NCI-H524 treated with DMSO at 0.1 percent for 48 hours (cell line): ENCODE measurements around the gene ATXN10.
"Not testable (repeated sequence)": the region's sequence is repeated elsewhere in the genome, so short reads cannot be mapped to it uniquely, and the experiment has no call there.

Experiments
- DNase-seq: peaks from one replicate; lab custom pipeline; 2025; lab: John Stamatoyannopoulos, UW

ATXN10 gene

GRCh38 chr22:45678961-45679912 lies 7.6 kb downstream of the ATXN10 start:
- no peak for DNase-seq

DNA sequence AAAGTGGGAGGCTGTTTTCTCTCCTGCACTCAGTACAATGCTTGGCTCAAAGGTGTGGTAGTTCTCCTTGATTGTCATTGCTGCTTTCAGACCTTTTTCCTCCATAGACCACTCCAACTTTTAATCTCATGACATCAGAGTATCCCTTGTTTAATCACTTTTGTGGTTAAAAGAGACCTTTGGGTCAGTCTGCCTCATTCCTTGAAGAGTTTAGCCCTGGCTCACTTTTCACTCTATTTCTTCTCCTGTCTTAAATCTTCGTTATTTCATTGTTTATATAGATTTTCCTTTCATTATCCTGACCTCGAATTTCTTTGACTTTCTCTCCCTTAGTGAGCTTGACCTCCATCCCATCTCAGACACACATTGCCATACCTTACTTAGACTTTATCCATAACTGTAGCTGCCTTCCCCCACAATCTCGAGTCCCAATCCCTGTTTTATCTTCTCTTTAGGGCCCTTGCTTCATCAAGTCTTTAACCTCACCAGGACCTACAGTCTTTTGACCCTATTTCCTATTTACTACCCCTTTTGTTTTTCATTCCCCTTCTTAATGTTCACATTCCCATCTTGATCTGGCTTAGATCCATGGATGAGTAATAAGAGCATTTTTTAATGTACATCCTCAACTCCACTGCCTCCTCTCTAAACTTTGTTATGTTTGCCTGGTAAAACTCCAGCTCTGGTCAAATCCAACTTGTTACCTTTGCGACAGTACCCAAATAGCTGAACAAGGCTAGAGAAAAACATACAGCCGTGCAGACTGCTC lies 9.5 kb downstream of the ATXN10 start:
- no peak for DNase-seq

GRCh38 chr22:45682064-45682463 lies 10.4 kb downstream of the ATXN10 start:
- no peak for DNase-seq

DNA sequence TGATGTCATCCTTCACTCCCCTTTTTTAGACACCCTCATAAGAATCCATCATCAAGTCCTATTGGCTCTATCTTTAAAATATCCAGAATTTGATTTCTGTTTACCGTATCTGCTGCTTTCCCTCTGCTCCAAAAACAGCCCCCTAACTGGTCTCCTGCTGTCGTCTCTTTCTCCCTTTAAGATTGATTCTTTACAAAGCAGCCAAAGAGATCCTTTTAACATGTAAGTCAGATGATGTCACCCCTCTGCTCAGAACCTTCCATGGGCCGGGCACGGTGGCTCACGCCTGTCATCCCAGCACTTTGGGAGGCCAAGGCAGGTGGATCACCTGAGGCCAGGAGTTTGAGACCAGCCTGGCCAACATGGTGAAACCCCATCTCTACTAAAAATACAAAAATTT lies 11.1 kb downstream of the ATXN10 start:
- DNase-seq: not testable (repeated sequence)

- no peak for DNase-seq
Measured at GRCh38 chr22:45683248-45683647, 11.6 kb downstream of the ATXN10 start.

DNA sequence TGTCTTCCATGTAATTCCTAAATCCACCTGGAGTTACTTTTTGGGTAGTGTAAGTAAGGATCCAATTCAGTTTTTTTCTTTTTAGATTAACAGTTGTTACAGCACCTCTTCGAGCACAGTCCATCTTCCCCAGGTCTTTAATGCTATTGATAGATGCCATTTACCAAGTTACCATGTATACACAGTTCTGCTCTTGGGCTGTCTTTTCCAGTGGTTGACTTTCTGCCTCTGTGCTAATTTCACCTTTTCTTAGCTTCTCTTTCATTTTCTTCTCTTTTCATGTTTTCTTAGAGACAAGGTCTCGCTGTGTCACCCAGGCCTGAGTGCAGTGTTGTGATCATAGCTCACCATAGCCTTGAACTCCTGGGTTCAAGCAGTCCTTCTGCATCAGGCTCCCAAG lies 12.0 kb downstream of the ATXN10 start:
- DNase-seq: no peak

DNA sequence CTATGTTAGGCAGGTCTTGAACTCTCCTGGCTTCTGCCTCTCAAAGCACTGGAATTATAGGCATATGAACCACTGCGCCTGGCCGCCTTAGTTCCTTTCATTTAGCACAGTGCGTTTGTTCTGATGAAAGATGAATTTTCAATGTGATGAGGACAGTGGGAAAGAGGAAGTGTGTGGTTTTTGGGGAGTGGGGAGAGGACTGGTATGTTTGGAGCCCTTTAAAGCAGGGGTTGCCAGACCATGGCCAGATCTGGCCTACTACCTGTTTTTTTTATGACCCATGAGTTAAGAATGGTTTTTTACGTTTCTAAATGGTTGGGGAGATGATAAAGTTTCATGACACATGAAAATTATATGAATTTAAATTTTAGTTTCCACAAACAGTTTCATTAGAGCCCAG lies 12.5 kb downstream of the ATXN10 start:
- DNase-seq: no peak

- DNase-seq: no peak
Measured at GRCh38 chr22:45684752-45685574, 13.3 kb downstream of the ATXN10 start.

GRCh38 chr22:45686004-45686403 lies 14.4 kb downstream of the ATXN10 start:
- no peak for DNase-seq

DNA sequence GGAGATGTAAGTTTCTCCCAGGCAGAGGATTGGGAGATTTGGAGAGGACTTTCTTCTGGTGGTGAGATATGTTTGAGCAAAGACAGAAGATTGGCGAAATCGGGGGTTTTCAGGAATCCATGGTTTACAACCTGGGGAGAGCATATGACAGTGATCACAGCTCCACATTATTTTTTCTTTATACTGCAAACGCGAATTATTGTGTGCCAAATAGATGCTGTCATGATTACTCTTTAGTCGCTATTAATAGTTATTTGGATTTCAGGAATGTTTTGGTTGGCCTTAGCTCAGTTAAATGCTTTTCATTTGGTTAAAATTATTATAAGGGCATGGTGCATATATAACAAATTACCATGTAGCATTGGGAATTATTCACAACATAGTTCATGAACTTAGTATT lies 15.2 kb downstream of the ATXN10 start:
- DNase-seq: no peak

DNA sequence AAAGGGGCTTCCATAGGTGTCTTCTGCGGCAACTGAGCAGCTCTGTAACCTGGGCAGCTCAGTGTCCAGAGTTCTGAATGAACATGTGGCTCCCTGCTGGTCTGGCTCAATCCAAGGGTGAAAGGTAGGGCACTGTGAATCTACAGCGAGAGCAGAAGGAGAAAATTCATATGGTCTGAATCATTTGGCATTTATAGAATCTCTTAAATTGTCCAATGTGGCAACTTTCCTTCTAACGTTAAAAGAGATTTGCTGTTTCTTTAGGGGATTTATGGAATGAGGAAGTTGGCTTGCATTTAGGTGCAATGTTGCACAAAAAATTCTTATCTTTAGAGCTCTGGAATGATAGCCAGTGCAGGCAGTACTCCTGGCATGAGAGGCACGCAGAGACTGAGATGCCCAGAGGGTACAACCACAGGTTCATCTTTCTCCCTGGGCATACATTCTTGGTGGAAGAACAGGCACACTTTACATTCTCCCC lies 17.0 kb downstream of the ATXN10 start:
- no peak for DNase-seq

DNA sequence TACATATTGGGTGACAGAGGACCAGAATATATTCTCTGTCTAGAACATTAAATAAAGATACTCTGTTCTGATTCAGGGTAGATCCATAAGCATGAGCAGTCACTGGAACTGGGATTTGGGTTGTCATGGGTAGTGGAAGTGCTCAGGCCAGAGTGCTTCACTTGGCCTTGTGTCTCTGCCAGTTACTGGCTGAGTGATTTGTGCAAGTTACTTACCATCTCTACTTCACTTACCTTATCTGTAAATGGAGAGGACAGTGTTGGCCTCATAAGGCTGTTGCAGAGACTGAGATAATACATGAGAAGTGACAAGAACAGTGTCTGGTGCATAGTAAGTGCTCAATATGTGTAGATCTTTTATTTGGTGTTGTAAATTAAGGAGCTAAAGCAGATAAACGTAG lies 17.6 kb downstream of the ATXN10 start:
- DNase-seq: no peak

DNA sequence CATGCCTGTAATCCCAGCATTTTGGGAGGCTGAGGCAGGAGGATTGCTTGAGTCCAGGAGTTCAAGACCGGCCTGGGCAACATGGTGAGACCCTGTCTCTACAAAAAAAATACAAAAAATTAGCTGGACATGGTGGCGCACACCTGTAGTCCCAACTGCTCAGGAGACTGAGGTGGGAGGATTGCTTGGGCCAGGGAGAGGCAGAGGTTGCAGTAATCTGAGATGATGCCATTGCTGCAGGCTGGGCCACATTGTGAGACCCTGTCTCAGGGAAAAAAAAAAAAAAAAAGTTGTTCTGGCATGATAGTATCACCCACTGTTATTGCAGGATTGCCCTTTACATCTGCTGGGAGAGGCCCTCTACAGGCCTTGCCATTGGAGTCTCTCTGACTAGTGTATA lies 18.4 kb downstream of the ATXN10 start:
- no peak for DNase-seq

DNA sequence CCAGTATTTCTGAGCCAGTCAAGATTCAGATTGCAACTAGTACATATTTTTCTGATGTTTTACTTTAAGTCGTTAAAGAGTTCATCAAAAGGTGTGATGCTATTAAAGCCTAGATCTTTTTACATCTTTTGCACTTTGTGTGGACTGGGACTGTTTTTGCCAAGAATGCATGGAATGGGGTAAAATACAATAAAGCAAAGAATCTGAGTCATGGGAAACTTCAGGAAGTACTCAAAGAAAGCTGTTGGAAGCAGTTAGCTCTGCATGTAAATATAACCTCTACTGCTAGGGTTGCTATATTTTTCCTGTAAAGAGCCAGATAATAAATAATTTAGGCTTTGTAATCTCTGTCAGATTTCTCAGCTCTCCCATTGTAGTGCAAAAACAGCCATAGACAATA lies 20.9 kb downstream of the ATXN10 start:
- no peak for DNase-seq

- DNase-seq: no peak
Measured at GRCh38 chr22:45693835-45694234, 22.2 kb downstream of the ATXN10 start.

- DNase-seq: no peak
Measured at GRCh38 chr22:45696227-45696626, 24.6 kb downstream of the ATXN10 start.

- no peak for DNase-seq
Measured at GRCh38 chr22:45698094-45698493, 26.5 kb downstream of the ATXN10 start.

DNA sequence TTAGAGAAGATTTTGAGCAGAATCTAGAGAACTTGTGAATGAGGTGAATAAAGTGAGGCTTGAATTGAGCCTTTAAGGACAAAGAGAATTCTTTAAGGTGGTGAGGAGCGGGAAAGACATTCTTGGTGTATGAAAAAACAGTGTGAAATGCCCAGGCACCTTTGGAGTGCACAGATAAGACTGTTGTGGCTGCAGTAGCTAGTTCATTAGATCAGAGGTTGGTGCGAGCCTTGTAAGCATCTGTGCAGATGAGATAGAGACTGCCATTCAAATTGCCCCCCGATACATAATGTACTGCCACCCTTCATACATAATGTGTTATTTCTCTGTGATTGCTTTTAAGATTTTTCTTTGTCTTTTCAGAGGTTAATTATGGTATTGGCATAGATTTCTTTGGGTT lies 31.3 kb downstream of the ATXN10 start:
- no peak for DNase-seq

DNA sequence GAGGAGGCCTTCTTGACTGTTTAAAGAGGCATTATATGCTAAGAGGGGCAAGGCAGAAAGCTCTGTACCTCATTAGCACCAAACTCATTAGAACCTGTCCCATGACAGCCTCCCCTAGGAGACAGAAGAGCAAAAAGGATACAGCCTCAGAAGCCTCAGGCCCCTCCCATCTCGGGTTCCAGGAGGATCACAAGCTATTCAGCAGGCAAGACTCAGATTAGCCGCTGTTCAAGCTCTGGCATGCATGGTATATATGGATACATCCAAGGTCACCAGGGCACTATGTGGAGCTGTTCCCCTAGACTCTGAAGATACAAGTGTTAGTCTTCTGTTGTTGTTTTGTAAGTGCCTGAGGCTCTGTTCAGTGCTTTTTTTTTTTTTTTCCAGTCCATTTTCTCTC lies 32.1 kb downstream of the ATXN10 start:
- DNase-seq: no peak

DNA sequence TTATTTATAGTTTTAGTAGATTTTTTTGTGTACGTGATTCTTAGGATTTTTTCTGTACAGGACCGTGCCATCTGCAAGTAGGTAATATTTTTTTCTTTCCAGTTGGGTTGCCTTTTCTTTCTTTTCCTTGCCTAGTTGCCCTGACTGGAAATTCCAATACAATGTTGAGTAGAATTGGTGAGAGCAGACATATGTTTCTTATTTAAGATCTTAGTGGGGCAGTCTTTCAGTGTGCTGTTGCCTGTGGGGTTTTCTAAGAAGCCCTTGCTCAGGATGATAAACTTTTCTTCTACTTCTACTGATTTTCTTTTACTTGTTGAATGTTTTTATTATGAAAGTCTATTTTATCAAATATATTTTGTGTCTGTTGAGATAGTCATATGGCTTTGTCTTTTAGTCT lies 33.0 kb downstream of the ATXN10 start:
- no peak for DNase-seq

- no peak for DNase-seq
Measured at GRCh38 chr22:45707605-45708004, 36.0 kb downstream of the ATXN10 start.

- DNase-seq: no peak
Measured at GRCh38 chr22:45708145-45708544, 36.5 kb downstream of the ATXN10 start.
